ENCODE measurements around the gene RFTN2.

The RFTN2 gene

DNA sequence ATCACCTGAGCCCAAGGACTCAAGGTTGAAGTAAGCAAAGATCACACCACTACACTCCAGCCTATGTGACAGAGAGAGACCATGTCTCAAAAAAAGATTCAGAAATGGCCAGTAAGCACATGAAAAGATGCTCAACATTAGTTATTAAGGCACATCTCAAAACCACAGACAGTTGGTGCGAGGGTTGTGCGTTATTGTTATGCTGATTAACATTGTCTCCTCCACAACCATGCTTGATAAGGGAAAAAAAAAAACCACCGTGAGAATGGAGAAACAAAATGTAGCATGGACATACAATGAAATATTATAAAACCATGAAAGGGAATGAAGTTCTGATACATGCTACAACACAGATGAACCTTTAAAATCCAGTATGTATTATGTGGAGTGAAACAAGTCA is 132.2 kb downstream of the RFTN2 start:
- DNase-seq = no peak

DNA sequence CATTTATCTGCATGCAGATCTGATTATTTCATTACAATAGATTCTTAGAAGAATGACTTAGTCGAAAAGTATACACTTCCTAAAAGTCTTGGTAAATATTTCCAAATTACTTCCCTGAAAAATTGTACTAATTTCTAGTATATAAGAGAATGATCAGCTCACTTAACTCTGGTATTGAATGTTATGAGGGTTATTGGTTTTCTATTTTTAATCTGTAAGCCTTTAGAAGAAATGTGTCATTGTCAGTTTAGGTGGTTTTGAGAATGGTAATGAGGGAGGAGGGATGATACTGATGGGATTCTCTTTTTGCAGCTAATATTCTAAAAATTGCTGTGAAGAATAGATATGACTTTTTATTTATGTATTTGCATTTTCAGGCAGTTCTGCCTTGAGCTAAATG is 135.7 kb downstream of the RFTN2 start:
- DNase-seq = no peak

DNA sequence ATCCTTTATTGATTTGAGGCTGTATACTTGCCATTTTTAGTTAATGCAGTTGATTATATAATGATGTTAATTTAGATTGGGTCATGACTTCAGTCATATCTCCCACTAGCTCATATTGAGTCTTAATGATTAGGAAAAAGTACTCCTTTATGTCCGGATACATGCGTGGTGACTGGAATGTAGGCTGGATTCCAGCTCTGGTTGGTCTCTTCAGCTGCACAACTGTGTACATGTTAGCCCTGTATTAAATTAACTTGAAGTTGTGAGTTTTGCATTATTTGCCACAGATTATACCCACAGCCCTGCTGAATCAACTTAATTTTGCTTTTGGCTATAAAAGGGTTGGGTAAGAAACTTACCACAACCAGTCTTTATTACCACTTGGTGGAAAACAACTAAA is 137.0 kb downstream of the RFTN2 start:
- DNase-seq = no peak
